ENCODE measurements around the gene ULBP2.
"Not testable (repeated sequence)": the region's sequence is repeated elsewhere in the genome, so short reads cannot be mapped to it uniquely, and the experiment has no call there.

The ULBP2 gene

DNA sequence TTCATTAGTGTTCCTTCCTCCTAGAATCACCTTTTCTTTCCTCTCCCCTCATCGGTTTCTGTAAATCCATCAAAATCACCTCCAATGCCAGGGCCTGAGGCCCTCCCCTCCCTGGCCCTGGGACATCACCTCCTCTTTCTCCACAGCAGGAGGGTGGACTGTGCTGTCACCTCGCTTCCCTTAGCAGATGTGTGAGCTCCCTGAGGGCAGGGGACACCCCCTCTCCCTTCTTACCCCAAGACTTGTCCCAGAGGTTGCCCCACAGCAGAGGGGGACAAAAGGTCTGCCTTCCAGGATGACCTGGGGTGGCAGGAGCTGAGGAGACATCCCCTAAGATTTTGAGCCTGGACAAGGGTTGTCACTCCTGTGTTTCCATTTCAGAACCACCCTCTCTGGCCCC, 27.8 kb downstream of the ULBP2 start:
- TF ChIP-seq, protein P1, sequence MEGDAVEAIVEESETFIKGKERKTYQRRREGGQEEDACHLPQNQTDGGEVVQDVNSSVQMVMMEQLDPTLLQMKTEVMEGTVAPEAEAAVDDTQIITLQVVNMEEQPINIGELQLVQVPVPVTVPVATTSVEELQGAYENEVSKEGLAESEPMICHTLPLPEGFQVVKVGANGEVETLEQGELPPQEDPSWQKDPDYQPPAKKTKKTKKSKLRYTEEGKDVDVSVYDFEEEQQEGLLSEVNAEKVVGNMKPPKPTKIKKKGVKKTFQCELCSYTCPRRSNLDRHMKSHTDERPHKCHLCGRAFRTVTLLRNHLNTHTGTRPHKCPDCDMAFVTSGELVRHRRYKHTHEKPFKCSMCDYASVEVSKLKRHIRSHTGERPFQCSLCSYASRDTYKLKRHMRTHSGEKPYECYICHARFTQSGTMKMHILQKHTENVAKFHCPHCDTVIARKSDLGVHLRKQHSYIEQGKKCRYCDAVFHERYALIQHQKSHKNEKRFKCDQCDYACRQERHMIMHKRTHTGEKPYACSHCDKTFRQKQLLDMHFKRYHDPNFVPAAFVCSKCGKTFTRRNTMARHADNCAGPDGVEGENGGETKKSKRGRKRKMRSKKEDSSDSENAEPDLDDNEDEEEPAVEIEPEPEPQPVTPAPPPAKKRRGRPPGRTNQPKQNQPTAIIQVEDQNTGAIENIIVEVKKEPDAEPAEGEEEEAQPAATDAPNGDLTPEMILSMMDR (IDR thresholded peaks at IDR 0.05): no peak
- Histone ChIP-seq H3K36me3 (no peaks in the 10 kb centered on the region), H3K4me3 (no peak overlapping the region), H3K4me1 (peaks cover 0 to 9% (median 9%) of the 10 kb centered on the region in 4 donors), H3K9me3 (no peaks in the 10 kb centered on the region), H3K27ac (no peak overlapping the region), H3K27me3 (peaks cover 0 to 71% of the 10 kb centered on the region in 2 donors)
- intact Hi-C loops (cut with DNase I; ENCODE audit: low total_unique reads): no loop called here
- DNase-seq: no peak

DNA sequence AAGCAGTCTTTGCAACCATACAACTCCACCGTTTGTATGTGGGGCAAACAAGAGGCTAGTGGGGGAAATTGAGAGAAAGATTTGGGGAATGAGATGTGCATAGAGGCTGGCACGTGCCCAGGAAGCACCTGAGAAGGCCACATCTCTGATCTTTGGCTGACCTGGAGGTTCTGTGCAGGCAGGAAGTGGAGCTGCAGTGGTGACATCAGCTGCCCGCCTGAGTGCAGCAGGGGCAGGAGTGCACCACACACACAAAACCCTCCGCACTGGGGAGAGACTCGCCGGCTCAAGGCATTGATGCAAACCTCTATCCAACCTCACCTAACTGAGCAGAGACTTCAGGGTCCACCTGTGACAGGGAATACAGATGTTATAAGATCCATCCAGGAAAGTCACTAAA, 32.6 kb downstream of the ULBP2 start:
- H3K9me3 ChIP-seq; H3K27ac ChIP-seq; H3K4me1 ChIP-seq; DNase-seq; H3K36me3 ChIP-seq; H3K4me3 ChIP-seq; intact Hi-C loops (cut with DNase I; ENCODE audit: low total_unique reads): not testable (repeated sequence)
- H3K27me3 ChIP-seq: peaks cover 0 to 50% of the 10 kb centered on the region in 2 donors

DNA sequence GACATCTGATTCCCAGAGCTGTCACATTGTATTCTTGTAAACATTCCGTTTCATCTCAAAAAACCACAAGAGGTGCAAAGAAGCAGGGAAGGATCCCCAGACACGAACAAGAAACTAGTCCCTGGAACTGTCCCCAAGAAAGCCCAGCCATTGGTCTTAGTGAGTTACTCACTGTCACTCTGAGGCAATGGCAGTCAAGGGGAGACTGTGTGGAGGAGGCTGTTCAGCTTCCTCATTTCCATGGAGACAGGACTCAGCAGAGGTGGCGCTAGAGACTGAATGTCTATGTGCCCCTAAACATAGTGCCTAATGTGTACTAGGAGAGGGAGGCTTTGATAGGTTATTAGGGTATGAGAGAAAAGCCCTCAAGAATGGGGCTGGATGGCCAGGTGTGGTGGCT, 33.0 kb downstream of the ULBP2 start:
- TF ChIP-seq, protein P1 (IDR thresholded peaks at IDR 0.05): no peak
- no peaks in the 10 kb centered on the region for H3K36me3 ChIP-seq
- no peaks in the 10 kb centered on the region for H3K4me1 ChIP-seq
- H3K27me3 ChIP-seq: peaks cover 0 to 49% of the 10 kb centered on the region in 2 donors
- H3K9me3 ChIP-seq: no peaks in the 10 kb centered on the region
- no peak overlapping the region for H3K4me3 ChIP-seq
- DNase-seq: no peak
- no peak overlapping the region for H3K27ac ChIP-seq
- intact Hi-C loops (cut with DNase I; ENCODE audit: low total_unique reads): no loop called here

DNA sequence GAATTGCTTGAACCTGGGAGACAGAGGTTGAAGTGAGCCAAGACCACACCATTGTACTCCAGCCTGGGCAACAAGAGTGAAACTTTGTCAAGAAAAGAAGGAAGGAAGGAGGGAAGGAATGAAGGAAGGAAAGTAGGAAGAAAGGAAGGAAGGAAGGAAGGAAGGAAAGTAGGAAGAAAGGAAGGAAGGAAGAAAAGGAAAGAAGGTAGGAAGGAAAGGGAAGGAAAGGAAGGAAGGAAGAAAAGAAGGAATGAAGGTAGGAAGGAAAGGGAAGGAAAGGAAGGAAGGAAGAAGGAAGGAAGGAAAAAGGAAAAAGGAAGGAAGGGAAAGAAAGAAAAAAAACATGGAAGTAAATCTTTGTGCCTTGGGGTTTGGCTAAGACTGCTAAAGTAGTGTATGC, 33.6 kb downstream of the ULBP2 start:
- Histone ChIP-seq H3K36me3 (no peaks in the 10 kb centered on the region), H3K27me3 (peaks cover 0 to 47% of the 10 kb centered on the region in 2 donors), H3K9me3 (no peaks in the 10 kb centered on the region), H3K4me1 (no peaks in the 10 kb centered on the region), H3K4me3 (no peak overlapping the region), H3K27ac (no peak overlapping the region)
- no peak for DNase-seq
- TF ChIP-seq, protein P1 (IDR thresholded peaks at IDR 0.05): no peak
- intact Hi-C loops (cut with DNase I; ENCODE audit: low total_unique reads): no loop called here

DNA sequence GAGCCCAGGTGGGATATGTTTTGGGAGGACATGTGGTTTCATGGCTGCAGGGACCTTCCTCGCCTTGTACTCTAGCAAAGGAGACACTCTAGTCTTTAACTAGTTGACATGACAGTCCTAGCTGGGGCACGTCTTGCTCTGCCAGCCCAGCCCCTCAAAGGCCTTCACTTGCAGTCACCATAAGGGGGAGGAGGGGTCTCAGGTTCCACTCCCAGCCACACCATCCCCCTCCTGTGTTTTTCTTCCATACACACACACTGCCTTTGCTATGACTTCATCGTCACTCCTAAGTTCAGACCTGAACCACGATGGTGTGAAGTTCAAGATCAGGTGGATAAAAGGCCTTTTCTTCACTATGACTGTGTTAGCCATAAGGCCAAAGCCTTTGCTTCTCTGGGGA, 35.4 kb downstream of the ULBP2 start:
- intact Hi-C loops (cut with DNase I; ENCODE audit: low total_unique reads): no loop called here
- TF ChIP-seq, protein P1 (IDR thresholded peaks at IDR 0.05): no peak
- Histone ChIP-seq H3K4me3 (no peak overlapping the region), H3K4me1 (no peaks in the 10 kb centered on the region), H3K9me3 (no peaks in the 10 kb centered on the region), H3K27me3 (peaks cover 0 to 50% of the 10 kb centered on the region in 2 donors), H3K36me3 (no peaks in the 10 kb centered on the region), H3K27ac (no peak overlapping the region)
- DNase-seq: no peak

DNA sequence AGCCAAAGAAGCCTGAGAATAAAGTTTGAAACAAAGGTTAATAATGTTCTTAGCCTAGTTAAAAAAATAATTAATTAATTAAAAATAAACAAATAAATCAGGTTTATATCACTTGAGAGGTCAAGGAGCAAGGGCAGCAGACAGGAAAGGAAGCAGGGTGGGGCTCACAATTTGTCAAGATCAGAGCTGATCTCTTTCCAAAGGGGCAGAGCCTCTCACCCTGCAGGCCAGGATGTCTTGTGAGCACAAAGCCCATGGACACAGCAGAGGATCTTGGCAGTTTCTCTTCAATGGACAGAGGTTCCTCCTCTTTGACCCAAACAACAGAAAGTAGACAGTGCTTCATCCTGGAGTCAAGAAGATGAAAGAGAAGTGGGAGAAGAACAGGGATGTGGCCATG, 36.8 kb downstream of the ULBP2 start:
- H3K27me3 ChIP-seq: peaks cover 0 to 59% of the 10 kb centered on the region in 2 donors
- intact Hi-C loops (cut with DNase I; ENCODE audit: low total_unique reads): no loop called here
- TF ChIP-seq, protein P1 (IDR thresholded peaks at IDR 0.05): no peak
- no peaks in the 10 kb centered on the region for H3K36me3 ChIP-seq
- DNase-seq: no peak
- no peak overlapping the region for H3K4me3 ChIP-seq
- no peaks in the 10 kb centered on the region for H3K9me3 ChIP-seq
- no peak overlapping the region for H3K27ac ChIP-seq
- no peaks in the 10 kb centered on the region for H3K4me1 ChIP-seq
